T-helper 1 cell (primary cell): ENCODE results near the gene PPP2CA.
"Not testable (repeated sequence)": the region's sequence is repeated elsewhere in the genome, so short reads cannot be mapped to it uniquely, and the experiment has no call there.

Source experiments
- DNase-seq, 5 donors: peaks; one replicate each; pipeline ENCODE4 v3.0.0-alpha.2; 2012 to 2020
- total RNA-seq, 4 donors: gene quantifications; one replicate each; lab custom pipeline; 2026; lab: John Stamatoyannopoulos, UW

PPP2CA gene
- 76.6 to 99.9 (median 91.4) reads per million in 4 donors for total RNA-seq

- DNase-seq = peak; percentile 98 to 99 (median 99)
Observed at GRCh38 chr5:134225780-134226440, at the start of gene PPP2CA. Gene PPP2CA, minus strand, starts transcription at chr5:134226073. Its CDS starts 212 bp downstream, at chr5:134225861.

- DNase-seq = no peak
Observed at GRCh38 chr5:134273642-134274395, 47.9 kb upstream of the PPP2CA start.

GRCh38 chr5:134271059-134271458 lies 45.2 kb upstream of the PPP2CA start:
- no peak for DNase-seq

- DNase-seq = no peak
Observed at GRCh38 chr5:134268919-134269318, 43.0 kb upstream of the PPP2CA start.

- DNase-seq = no peak
Observed at GRCh38 chr5:134268019-134268601, 42.2 kb upstream of the PPP2CA start.

GRCh38 chr5:134267366-134268018 lies 41.6 kb upstream of the PPP2CA start:
- no peak for DNase-seq

- no peak for DNase-seq
Observed at GRCh38 chr5:134263801-134264200, 37.9 kb upstream of the PPP2CA start.

GRCh38 chr5:134262629-134263028 lies 36.8 kb upstream of the PPP2CA start:
- not testable (repeated sequence) for DNase-seq

GRCh38 chr5:134258896-134259295 lies 33.0 kb upstream of the PPP2CA start:
- no peak for DNase-seq

GRCh38 chr5:134257176-134257575 lies 31.3 kb upstream of the PPP2CA start:
- DNase-seq = no peak

GRCh38 chr5:134255418-134256150 lies 29.7 kb upstream of the PPP2CA start:
- DNase-seq = no peak

- DNase-seq = not testable (repeated sequence)
Observed at GRCh38 chr5:134253368-134254153, 27.7 kb upstream of the PPP2CA start.

GRCh38 chr5:134252671-134253070 lies 26.8 kb upstream of the PPP2CA start:
- no peak for DNase-seq

GRCh38 chr5:134250949-134251348 lies 25.1 kb upstream of the PPP2CA start:
- DNase-seq = no peak

- no peak for DNase-seq
Observed at GRCh38 chr5:134249469-134250379, 23.9 kb upstream of the PPP2CA start.

GRCh38 chr5:134248256-134248655 lies 22.4 kb upstream of the PPP2CA start:
- DNase-seq = no peak

- DNase-seq = no peak
Observed at GRCh38 chr5:134247428-134248224, 21.8 kb upstream of the PPP2CA start.

GRCh38 chr5:134246771-134247427 lies 21.0 kb upstream of the PPP2CA start:
- DNase-seq = no peak

GRCh38 chr5:134245692-134246091 lies 19.8 kb upstream of the PPP2CA start:
- DNase-seq = no peak
